Testis (tissue), 2 donors: ENCODE results near the gene RIC3.

ENCODE experiments used
- CTCF ChIP-seq, 3 experiments: fragments of 450-650 bp in 2 of 3; fragments of 200-600 bp in 1 of 3; sonication (generic) in 1 of 3; IDR thresholded peaks; one replicate each; pipeline ENCODE4 v1.5.1; 2016 to 2019; ENCODE audit warnings: antibody characterized with exemption in 3 of 3, mild to moderate bottlenecking in 2 of 3, moderate library complexity in 1 of 3
- POLR2A ChIP-seq: fragments of 450-650 bp; IDR thresholded peaks from one replicate; pipeline ENCODE4 v1.6.1; 2017; ENCODE audit warnings: antibody characterized with exemption, mild to moderate bottlenecking, moderate library complexity

- no peak for TF ChIP-seq CTCF (IDR thresholded peaks at IDR 0.05)
- no peak for TF ChIP-seq POLR2A
Measured at GRCh38 chr11:8105666-8106065, 63.2 kb downstream of the RIC3 start.
